CD4-positive, alpha-beta T cell treated with Interleukin-4 for 4 hours (primary cell): ENCODE measurements around the gene BCL2A1.
A peak's percentile ranks its signal among the peaks of the same experiment; 100 is the strongest.
"Not testable (repeated sequence)": the region's sequence is repeated elsewhere in the genome, so short reads cannot be mapped to it uniquely, and the experiment has no call there.

ENCODE experiments used
- DNase-seq: peaks from one replicate; pipeline ENCODE4 v3.0.0-alpha.2; 2020

Gene BCL2A1

DNA sequence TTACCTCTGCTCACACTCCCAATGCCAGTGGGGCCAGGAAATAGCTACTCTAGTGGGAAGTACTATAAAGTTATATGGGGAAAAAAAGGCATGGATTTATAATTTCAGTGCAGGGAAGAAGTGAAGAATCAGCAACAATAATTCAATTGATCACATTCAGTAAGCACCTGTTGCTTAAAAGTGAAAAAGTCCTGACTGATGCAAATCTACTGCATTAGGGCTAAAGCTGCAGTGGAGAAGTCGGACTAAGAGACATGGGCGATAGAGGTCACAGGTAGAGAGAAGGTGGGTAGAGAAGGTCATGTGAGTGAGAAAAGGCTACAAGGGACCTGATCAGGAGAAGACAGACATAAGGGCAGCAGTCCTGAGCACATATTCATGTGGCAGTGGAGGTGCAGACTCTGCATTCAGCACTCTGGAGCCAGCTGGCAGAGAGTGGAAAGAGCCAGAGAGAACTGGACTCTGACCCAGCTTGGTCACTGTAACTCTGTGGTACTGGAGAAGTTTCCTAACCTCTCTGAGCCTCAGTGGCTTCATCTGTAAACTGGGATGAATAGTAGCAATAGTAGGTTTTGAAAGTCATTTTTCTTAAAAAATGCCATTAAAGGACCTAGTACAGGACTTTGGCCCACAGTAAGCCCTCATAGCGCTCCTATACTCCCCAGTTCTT lies 17.6 kb upstream of the BCL2A1 start:
- DNase-seq, result no peak

DNA sequence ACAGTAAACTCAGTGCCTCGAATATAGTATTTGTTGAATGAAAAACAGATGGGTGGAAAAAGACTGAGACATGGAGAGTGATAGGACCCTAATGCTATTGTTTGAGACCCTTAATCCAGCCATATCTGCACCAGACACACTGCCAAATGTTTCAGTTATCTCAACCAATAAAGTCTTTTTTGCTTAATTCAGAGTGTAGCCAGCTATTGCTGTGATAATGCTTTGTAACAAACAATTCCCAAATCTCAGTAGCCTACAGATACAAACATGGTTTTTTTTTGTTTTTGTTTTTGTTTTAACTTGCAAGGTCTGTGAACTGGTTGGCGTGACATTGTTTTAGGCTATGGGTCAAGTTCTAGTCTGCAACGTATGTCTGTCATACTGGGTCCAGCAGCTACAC lies 17.0 kb upstream of the BCL2A1 start:
- DNase-seq, result no peak

DNA sequence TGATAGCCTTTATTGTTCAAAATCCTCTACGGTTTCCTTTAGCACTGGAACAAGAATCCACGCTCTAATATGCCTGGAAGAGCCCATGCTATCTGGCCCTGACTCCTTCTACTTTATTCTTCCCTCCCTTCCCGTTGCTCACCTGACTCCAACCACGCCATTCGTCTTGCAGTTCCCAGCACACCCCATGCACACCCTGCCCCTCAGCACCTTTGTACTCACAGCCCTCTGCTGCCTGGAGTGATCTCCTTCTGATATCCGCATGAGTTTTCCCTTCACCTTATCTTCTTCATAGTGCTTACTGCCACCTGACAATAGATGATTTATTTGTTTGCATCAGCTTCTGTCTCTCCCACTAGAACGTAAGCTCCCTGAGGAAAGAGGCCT lies 16.6 kb upstream of the BCL2A1 start:
- no peak for DNase-seq

DNA sequence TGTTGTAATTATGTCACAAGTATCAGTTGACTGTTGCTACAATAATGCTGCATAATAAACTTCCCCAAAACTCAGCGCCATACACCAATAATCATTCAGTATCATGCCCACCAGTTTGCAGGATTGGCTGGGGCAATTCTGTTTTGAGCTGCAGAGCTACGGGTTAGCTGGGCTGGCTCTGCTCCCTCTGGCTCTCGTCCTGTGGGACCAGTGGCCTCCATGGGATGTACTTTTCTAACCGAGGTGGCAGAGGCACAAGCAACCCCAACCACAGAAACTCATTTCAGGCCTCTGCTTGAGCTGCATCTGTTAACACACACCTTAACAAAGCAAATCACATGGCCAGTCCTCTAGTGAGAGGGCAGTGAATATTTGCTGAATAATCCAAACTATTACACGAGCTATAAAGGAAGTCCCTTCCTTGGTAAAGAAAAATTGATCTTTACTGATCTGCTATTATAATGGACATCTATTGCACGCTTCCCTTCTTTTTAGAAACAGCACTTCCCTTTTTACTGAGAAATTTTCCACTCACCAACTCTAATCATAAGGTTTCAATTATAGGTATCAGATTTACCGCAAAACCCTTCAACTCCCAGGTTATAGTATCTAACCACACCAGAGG lies 10.9 kb upstream of the BCL2A1 start:
- DNase-seq, result no peak

DNA sequence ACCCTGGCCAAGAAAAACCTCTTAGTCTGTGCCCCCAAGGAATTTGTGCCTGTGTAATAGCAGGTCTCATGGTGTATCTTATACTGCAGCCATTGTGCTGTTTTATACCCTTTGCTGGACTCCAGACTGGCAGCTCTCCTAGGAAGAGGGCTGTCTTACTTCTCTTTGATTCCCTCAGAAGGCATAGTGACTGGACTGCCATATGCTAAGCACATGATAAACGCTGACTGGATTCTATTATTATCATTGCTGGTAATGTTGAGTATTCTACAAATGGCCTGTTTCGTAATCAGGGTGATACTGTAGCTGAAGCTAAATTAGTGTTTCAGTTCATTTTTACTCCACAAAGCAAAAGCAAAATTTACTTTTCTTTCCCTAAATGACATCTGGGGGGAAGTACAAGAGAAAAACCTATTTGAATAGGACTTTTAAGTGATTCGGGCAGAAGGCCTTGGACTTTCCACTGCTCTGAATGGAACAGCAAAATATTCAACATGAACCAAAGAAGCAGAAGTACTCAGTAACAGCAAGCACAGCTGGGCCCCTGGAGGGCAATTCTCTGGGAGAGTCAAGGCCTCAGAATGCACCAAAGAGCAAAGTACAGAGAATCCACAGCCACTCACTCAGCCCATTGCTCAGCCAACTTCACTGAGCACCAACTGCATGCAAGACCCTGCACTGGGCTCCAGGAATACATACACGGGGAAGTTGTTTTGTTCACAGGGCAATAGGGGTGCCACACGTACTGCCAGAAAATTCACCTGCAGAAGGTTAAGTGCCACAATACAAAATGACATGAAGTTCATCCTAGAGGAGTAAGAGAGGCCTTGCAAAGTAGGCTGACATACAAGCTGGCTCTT lies 7.9 kb upstream of the BCL2A1 start:
- DNase-seq, result peak; percentile 10

DNA sequence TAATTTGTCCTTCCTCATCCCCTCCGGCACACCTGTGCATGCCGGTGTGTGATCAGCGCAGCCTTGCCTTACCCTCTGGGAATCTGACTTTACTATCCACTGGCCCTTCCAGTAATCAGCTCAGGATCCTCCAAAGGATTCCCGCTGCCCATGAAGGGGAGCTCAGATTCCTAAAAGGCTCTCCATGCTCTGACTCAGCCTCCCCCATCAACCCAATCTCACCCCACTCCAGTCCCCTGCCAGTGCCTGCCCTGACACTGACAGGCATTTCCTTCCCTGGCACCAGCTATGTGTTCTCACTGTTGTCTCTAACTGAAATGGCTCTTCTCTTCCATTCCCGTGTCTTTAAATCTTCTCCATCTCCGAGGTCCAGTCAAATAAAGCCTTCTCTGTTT lies 7.3 kb upstream of the BCL2A1 start:
- DNase-seq, result no peak

DNA sequence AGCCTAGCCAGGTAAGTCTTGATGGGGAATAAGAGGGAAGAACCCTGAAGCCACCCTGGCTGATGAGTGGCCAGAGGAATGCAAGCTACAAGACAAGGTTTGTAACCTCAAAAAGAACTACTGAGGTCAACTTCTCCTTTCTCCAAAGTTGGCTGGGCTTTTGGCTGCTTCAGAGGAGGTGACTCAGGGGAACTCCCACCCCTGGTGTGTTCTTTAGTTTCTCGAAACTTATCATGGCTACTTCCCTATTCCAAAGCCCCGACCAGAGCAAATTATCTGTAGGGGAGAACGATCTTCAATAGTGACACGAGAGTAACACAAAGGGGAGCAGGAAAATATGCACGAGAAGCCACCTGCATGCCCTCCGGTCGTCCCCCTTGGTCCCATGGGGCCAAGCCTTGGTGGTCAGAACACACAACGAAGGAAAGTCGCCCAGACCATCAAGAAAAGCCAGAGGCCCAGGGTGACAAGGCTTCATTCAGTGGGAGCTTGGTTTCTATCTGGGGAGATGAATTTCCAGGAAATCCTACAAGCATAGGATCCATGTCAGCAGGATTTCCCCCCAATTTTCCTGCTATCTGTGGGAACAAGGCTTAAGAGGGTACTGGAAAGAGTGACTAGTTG lies 6.5 kb upstream of the BCL2A1 start:
- DNase-seq, result peak; percentile 20

DNA sequence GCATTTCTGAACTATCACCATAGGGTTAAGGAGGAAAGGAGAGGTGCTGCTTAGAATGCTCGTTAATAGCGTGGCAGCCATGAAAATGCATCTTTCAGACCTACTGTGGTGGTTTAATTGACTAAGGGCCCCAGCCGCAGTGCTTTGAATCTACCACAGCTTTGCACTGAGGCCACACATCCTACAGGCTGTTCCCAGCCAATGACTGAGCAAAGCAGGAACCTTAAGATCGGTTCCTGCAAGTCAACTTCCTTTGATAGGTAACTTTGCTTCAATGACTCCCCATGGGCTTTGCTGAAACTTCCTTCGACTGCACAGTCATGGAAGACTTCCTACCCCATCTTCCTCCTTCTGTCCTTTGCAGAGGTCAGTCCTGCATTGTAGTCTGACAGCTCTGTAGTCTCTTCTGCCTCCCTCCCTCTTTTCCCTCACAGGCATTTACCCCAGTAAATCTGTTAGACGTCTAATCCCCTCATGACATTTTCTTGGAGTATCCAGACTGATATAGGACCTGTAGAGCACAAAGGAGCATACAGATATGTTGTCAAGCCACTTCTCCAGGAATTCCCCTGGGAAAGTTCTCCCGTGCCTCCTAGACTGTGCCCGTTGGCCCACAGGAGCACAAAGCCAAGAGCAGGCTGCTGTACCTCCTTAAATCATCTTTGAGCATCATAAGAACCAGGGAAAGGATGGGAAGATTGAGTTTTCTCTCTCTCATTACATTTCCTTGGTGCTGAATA lies 2.6 kb upstream of the BCL2A1 start:
- no peak for DNase-seq

DNA sequence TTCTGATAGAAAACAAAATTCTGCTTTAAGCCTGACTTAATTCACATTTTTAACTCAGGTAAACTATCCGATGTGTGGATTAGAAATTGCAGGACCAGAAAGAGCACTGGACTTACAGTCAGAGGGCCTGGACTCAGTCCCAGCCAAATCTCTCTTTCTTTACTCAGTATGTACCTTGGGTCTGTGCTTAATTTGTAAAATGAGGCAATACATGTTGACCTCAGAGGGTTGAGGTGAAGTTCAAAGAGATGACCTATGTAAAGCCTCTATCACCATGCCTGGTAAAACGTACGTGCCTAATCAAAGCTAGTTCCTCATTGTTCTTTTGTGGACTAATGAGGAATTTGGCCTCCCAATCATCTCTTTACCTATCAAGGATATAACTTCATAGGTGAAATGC lies 1.9 kb upstream of the BCL2A1 start:
- no peak for DNase-seq

DNA sequence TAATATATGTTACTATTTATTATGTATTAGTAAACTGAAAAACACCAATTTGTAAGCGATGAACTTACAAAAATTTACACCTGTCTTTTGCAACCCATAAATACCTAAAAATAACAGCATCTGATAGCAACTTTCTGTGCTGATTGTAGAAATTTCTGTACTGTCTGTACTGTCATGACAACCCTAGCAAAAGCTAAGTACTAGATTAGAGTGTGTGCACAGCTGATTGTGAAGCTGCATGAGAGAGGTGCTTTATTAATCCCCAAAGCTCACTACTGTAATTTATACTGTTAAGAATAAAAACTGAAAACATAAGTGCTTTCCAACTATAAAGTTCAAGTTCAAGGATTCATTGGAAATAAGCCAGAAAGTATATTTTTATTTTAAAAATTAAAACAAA lies 815 bp downstream of the BCL2A1 start:
- DNase-seq, result no peak

DNA sequence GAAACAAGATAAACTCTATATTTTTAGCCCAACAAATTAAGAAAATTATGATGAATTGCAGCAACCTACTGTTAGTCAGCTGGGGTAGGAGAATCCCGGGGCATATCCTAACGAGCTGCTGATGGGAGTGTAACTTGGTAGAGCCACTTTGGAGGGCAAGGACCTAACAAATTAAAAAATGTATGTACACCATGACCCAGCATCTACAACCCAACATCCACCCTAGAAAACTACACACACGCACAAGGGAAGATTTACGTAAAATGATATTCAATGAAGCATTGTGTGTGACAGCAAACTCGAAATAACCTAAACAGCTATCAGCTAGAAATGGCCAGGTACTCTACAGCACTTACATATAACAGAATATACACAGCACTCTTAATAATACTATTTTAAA lies 1.9 kb downstream of the BCL2A1 start:
- DNase-seq, result no peak

DNA sequence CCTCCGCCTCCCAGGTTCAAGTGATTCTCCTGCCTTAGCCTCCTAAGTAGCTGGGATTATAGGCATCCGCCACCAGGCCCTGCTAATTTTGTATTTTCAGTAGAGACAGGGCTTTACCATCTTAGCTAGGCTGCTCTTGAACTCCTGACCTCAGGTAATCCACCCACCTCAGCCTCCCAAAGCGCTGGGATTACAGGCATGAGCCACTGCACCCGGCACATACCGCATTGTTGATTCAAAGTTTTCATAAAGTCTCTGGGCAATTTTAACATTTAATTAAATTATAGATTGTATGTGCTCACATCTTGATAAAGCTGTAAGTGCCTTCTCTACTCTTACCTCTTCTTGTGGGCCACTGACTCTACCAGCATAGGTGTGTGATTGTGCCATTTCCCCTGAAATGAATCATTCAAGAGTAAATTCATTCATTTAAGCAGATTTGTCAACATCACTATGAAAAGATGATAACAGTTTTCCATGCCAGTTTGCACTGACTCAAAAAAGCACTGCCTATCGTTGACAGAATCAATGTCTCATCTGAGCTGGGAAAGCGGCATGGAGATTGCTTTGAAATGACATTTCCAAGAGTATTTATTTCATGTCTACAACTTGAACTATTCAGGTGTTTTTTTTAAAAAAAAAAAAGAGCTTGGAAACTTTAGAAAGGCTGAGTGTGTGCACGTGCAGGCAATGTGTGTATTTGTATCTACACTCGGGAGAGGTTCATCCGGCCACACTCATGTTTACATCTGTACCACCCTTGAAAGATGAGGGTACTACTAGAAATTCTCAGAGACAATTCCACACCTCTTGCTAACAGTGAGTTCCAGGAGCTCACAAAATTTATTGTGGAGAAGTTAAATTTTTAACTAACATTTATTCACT lies 3.5 kb downstream of the BCL2A1 start:
- DNase-seq, result peak; percentile 70

DNA sequence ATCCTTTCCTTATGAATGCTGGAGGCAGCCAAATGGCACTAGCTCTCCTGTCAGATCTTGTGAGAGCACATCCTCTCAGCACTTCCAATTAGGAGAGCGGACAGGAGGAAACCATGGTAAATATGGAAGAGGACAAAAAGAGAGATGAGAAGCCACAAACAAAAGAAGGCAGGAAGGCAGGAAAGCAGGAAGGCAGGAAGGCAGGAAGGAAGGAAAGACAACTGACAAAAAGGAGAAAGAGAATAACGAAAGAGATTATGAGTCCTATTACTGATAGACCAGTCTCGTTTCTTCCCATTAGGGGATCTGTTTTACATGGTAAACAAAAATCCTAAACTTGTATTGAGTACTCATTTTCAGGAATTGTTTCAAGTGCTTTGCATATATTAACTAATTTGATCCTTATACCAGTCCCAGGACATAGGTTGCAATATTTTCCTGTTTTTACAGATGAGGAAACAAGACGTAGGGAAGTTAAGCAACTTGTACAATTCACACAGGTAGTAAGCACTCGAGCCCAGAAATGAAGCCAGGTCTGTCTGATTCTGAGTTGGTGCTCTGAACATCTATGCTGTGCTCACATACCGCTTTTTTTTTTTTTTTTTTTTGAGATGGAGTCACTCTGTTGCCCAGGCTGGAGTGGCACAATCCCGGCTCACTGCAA lies 4.2 kb downstream of the BCL2A1 start:
- DNase-seq, result no peak

DNA sequence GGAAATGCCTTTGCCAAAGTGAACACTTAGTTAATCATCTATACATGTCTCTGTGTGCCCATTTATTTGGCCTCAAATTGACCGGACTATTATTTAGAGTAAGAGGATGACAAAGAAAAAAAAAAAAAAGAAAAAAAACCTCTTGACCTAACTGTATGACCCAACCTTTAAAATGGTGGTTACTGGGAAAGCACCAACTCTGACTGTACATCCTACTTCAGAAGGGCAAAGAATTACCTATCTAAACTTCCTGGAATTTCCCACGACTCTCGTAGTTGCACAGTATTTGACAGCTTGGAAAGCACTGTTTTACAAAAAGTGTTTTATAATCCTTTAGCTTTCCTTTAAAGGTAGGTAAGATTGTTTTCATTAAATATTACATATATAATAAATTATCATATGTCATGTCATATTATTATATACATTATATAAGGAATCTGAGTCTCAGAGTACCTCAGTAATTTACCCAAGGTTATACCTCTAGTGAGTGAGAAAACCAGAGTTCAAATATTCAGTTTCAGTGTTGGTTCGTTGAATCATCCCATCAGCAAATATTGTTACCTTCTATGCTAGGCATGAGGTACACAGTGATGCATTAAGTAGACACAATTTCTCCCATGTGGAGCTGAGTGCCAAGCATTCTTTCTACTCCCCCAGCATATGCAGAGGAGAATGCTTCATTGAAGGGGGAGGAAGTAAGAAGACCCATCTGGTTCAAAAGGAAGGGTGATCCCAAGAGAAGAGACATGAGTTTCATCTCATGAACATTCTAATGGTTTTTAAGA lies 5.0 kb downstream of the BCL2A1 start:
- DNase-seq, result peak; percentile 64

DNA sequence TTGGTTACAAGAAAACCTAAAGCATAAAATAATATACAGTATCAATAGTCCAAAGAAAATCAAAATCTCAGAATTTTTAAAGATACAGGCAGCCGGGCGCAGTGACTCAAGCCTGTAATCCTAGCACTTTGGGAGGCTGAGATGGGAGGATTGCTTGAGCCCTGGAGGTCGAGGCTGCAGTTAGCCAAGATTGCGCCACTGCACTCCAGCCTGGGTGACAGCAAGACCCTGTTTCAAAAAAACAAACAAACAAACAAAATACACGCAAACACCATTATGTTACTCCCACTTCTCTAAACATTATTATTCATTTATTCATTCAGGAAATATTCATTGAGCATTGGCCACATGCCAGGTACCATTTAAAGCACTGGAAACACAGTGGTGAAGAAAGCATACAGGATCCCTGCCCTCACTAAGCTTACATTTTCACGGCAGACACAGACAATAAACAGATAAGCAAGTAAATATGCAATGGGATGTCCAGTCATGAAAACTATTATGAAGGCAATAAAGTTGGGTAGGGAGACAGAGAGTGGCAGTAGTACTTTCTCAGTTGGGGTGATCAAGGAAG lies 6.7 kb downstream of the BCL2A1 start:
- DNase-seq, result no peak

DNA sequence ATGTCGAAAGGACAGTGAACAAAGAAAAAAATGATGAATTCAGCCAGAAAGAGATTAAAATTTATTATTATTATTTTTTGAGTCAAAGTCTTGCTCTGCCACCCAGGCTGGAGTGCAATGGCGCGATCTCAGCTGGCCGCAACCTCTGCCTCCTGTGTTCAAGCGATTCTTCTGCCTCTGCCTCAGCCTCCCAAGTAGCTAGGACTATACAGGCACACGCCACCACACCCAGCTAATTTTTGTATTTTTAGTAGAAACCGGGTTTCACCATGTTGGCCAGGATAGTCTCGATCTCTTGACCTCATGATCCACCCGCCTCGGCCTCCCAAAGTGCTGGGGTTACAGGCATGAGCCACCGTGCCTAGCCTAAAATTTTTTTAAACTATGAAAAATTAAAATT lies 8.1 kb downstream of the BCL2A1 start:
- not testable (repeated sequence) for DNase-seq

DNA sequence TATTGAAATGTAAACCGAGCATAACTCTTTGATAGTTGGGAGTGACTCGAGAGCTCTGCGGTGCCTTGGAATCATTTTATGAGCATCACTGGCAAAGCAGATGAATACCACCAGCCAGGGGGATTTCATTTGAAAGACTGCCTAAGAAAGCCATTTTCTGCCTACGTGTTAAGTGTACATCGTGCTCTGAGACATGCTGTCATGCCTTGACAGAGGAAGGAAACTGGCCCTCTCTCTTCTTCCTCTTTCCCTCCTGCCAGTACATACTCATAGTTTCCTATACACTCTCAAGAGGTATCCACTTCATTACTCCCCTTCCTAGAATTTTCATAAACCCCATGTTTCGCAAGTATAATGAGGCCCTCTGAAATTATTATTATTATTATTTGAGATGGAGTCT lies 8.8 kb downstream of the BCL2A1 start:
- DNase-seq, result no peak

DNA sequence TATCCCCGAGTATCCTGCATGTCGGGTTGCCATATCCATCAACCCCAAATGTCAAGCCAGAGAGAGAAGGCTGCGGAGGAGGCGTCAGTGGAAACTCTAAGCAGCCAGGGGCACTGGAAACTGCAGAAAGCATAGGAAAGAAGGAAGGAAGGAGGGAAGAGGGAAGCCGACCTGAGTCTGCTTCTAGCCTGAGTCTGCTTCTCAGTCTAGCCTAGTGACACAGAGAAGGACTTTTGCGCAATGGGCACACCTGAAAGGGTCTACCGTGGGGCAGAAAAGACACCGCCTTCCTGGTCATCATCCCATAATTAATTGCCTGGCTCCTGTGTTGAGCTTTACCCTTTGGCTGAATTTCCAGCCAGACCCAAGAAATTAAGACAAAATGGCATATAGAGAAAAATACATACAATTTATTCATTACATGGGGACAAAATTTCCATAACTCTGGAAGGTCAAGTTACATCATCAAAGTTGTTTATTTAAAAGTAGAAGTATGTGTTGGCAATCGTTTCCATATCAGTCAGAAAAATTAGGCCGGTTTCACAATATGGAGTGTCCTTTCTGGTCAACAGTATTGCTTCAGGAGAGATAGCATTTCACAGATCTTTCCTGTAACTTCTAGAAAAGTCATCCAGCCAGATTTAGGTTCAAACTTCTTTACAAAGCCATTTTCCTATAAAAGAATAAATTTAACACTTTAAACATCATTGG lies 10.3 kb downstream of the BCL2A1 start:
- DNase-seq, result no peak

DNA sequence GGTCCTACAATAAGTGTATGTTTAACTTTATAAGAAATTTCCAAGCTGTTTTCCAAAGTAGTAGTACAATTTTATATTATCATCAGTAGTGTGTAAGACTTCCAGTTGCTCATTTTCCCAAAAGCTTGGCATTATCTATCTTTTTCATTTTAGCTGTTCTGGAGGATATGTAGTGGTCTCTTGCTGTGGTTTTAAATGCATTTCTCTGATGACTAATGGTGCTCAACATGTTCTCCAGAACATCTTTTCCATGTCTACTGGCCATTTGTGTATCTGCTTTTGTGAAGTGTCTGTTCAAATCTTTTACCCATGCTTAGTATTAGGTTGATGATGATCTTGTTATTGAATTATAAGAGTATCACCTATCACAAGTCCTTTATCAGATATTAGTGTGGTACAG lies 13.3 kb downstream of the BCL2A1 start:
- DNase-seq, result no peak
